H1 (cell line): ENCODE measurements around the gene CCDC159. TPM values are rescaled to one million over a fixed set of nuclear protein-coding genes. Genes with fewer than 3 reads are reported as not detected.

Source experiments
- CTCF ChIA-PET: fragments of 300-600 bp; sonication (Branson Sonifier 250); formaldehyde crosslinking; loops from one replicate; lab custom pipeline; 2021; ENCODE audit not compliant: partially characterized antibody; lab: Charles Lee
- POLR2A ChIA-PET: fragments of 300-600 bp; sonication (Branson Sonifier 250); formaldehyde crosslinking; loops from one replicate; lab custom pipeline; 2021; ENCODE audit warnings: inconsistent platforms; ENCODE audit not compliant: partially characterized antibody; lab: Charles Lee
- DNase-seq, 2 experiments: peaks; one replicate each; pipeline versions ENCODE4 v3.0.0 to v3.0.0-alpha.2; 2010 to 2022; ENCODE audit warnings: low spot score in 2 of 2, low read depth in 1 of 2, mixed read lengths in 1 of 2
- FAIRE-seq: peaks from 2 replicates; lab custom pipeline; 2011; peaks lifted over from hg19 to GRCh38; lab: Jason Lieb, UNC
- H2AFZ ChIP-seq: 2 replicates; pipeline ENCODE4 v1.8.1; 2012; ENCODE audit warnings: low read length, inconsistent platforms
- H2AK5ac ChIP-seq: 2 replicates; pipeline ENCODE4 v1.6.1; 2013; ENCODE audit warnings: low read depth, low read length
- H2BK120ac ChIP-seq: replicated peaks from 2 replicates; pipeline ENCODE3; 2013; ENCODE audit warnings: low read depth, low read length, inconsistent platforms
- H2BK12ac ChIP-seq: 2 replicates; pipeline ENCODE4 v1.6.1; 2013; ENCODE audit warnings: low read depth, low read length
- H2BK15ac ChIP-seq: 2 replicates; pipeline ENCODE4 v1.6.1; 2013; ENCODE audit warnings: low read length
- H2BK20ac ChIP-seq: 2 replicates; pipeline ENCODE4 v1.6.1; 2013; ENCODE audit warnings: low read length
- H2BK5ac ChIP-seq: 2 replicates; pipeline ENCODE4 v1.6.1; 2013; ENCODE audit warnings: low read depth, low read length
- H3K14ac ChIP-seq: 2 replicates; pipeline ENCODE4 v1.6.1; 2013; ENCODE audit warnings: inconsistent platforms; ENCODE audit not compliant: insufficient read length
- H3K18ac ChIP-seq: 2 replicates; pipeline ENCODE4 v1.6.1; 2013; ENCODE audit warnings: low read length; ENCODE audit errors: extremely low read depth
- H3K23ac ChIP-seq: 2 replicates; pipeline ENCODE4 v1.6.1; 2013; ENCODE audit warnings: inconsistent platforms; ENCODE audit not compliant: insufficient read length
- H3K23me2 ChIP-seq: 2 replicates; pipeline ENCODE4 v1.6.1; 2013; ENCODE audit warnings: low read depth, low read length
- H3K27ac ChIP-seq: 2 replicates; pipeline ENCODE4 v1.6.1; 2011; ENCODE audit warnings: low read depth, low read length, inconsistent platforms
- H3K27me3 ChIP-seq, 4 experiments: replicated peaks in 1 of 4; 1 replicate in 1 of 4; 2 replicates in 3 of 4; pipeline versions ENCODE4 v1.6.1 to v1.8.1; 2011 to 2013; ENCODE audit warnings: low read length in 3 of 4, mild to moderate bottlenecking in 3 of 4, inconsistent platforms in 2 of 4, mixed read lengths in 2 of 4, moderate library complexity in 1 of 4; ENCODE audit not compliant: control insufficient read depth in 3 of 4, insufficient read depth in 3 of 4; ENCODE audit errors: extremely low read depth in 1 of 4
- H3K36me3 ChIP-seq, 4 experiments: 2 replicates each; pipeline versions ENCODE4 v1.6.1 to v1.8.1; 2011 to 2013; ENCODE audit warnings: mild to moderate bottlenecking in 4 of 4, low read length in 3 of 4, moderate library complexity in 2 of 4, control low read depth in 1 of 4, inconsistent platforms in 1 of 4; ENCODE audit not compliant: insufficient read depth in 4 of 4, control insufficient read depth in 2 of 4
- H3K4ac ChIP-seq: replicated peaks from 2 replicates; pipeline ENCODE3; 2013; ENCODE audit warnings: low read length, low read depth, mixed read lengths, inconsistent platforms; ENCODE audit not compliant: insufficient read length
- H3K4me1 ChIP-seq, 4 experiments: replicated peaks in 1 of 4; 1 replicate in 1 of 4; 2 replicates in 3 of 4; pipeline versions ENCODE4 v1.6.1 to v1.8.1; 2011 to 2013; ENCODE audit warnings: low read length in 3 of 4, inconsistent platforms in 2 of 4, mixed read lengths in 1 of 4; ENCODE audit not compliant: insufficient read depth in 4 of 4, control insufficient read depth in 3 of 4
- H3K4me2 ChIP-seq, 2 experiments: 2 replicates each; pipeline versions ENCODE4 v1.6.1 to v1.8.1; 2011 to 2013; ENCODE audit warnings: low read depth in 2 of 2, low read length in 2 of 2, control low read depth in 1 of 2, inconsistent platforms in 1 of 2, mild to moderate bottlenecking in 1 of 2; ENCODE audit not compliant: insufficient read depth in 1 of 2
- H3K4me3 ChIP-seq, 4 experiments: fragments of 200-600, 300-600 bp in 1 of 4; sonication (generic), shearing (Covaris generic), sonication (Bioruptor Twin) in 1 of 4; 2 replicates each; pipeline versions ENCODE4 v1.5.1 to v1.8.1; 2011 to 2016; ENCODE audit warnings: low read length in 4 of 4, low read depth in 3 of 4, control low read depth in 2 of 4, inconsistent platforms in 2 of 4, mild to moderate bottlenecking in 2 of 4, mixed read lengths in 1 of 4, moderate library complexity in 1 of 4; ENCODE audit not compliant: insufficient read depth in 2 of 4; ENCODE audit errors: extremely low read depth in 1 of 4
- H3K56ac ChIP-seq: replicated peaks from 2 replicates; pipeline ENCODE3; 2013; ENCODE audit warnings: low read depth, mild to moderate bottlenecking, mixed read lengths, low read length, inconsistent platforms; ENCODE audit not compliant: insufficient read length
- H3K79me1 ChIP-seq: 2 replicates; pipeline ENCODE4 v1.6.1; 2013; ENCODE audit warnings: low read depth, low read length, control low read depth
- H3K79me2 ChIP-seq, 2 experiments: 2 replicates each; pipeline versions ENCODE4 v1.6.1 to v1.8.1; 2012 to 2013; ENCODE audit warnings: low read length in 2 of 2, mild to moderate bottlenecking in 2 of 2, inconsistent platforms in 1 of 2; ENCODE audit not compliant: insufficient read depth in 2 of 2, control insufficient read depth in 1 of 2
- H3K9ac ChIP-seq, 4 experiments: replicated peaks in 1 of 4; 1 replicate in 1 of 4; 2 replicates in 3 of 4; pipeline versions ENCODE4 v1.6.1 to v1.8.1; 2011 to 2013; ENCODE audit warnings: low read depth in 3 of 4, low read length in 3 of 4, control low read depth in 2 of 4, mild to moderate bottlenecking in 2 of 4, moderate library complexity in 2 of 4, inconsistent platforms in 1 of 4; ENCODE audit errors: extremely low read depth in 1 of 4
- H3K9me3 ChIP-seq, 2 experiments: 2 replicates each; pipeline versions ENCODE4 v1.6.1 to v1.8.1; 2012 to 2013; ENCODE audit warnings: mild to moderate bottlenecking in 2 of 2, moderate library complexity in 2 of 2, control low read depth in 1 of 2, inconsistent platforms in 1 of 2, low read depth in 1 of 2, low read length in 1 of 2, mixed read lengths in 1 of 2; ENCODE audit not compliant: insufficient read depth in 2 of 2
- H4K20me1 ChIP-seq, 2 experiments: replicated peaks in 1 of 2; 2 replicates each; pipeline versions ENCODE3 to v1.8.1; 2011 to 2013; ENCODE audit warnings: inconsistent platforms in 2 of 2, low read length in 2 of 2, mild to moderate bottlenecking in 1 of 2; ENCODE audit not compliant: insufficient read depth in 2 of 2, control insufficient read depth in 1 of 2
- H4K5ac ChIP-seq: 2 replicates; pipeline ENCODE4 v1.6.1; 2013; ENCODE audit warnings: low read length, low read depth, mixed read lengths, inconsistent platforms; ENCODE audit not compliant: insufficient read length
- H4K8ac ChIP-seq: 2 replicates; pipeline ENCODE4 v1.8.0; 2013; ENCODE audit warnings: mild to moderate bottlenecking, moderate library complexity, low read length, inconsistent platforms; ENCODE audit not compliant: insufficient read depth; ENCODE audit errors: extremely low read depth
- H4K91ac ChIP-seq: replicated peaks from 2 replicates; pipeline ENCODE3; 2013; ENCODE audit warnings: low read length, mixed read lengths, inconsistent platforms; ENCODE audit not compliant: insufficient read length
- BACH1 ChIP-seq: IDR thresholded peaks from 2 replicates; pipeline ENCODE4 v1.6.1; 2012; ENCODE audit warnings: low read length, improper control_type of control experiment
- GABPA ChIP-seq: IDR thresholded peaks from 2 replicates; pipeline ENCODE4 v1.6.1; 2011; ENCODE audit warnings: mild to moderate bottlenecking, low read length, moderate library complexity, borderline replicate concordance; ENCODE audit not compliant: insufficient read depth
- KDM4A ChIP-seq: IDR thresholded peaks from one replicate; pipeline ENCODE4 v1.7.1; 2012; ENCODE audit warnings: low read depth, mild to moderate bottlenecking, moderate library complexity, low read length, inconsistent platforms; ENCODE audit not compliant: severe bottlenecking
- SAP30 ChIP-seq: fragments of 300-600 bp; sonication (generic); IDR thresholded peaks from 2 replicates; pipeline ENCODE4 v1.7.1; 2012; ENCODE audit warnings: low read length, moderate library complexity, mild to moderate bottlenecking, inconsistent platforms; ENCODE audit not compliant: insufficient read depth, insufficient replicate concordance
- TEAD4 ChIP-seq: IDR thresholded peaks from 2 replicates; pipeline ENCODE4 v1.6.1; 2012; ENCODE audit warnings: low read depth, low read length, inconsistent platforms, mixed read lengths
- WGBS, 2 experiments: shearing (Covaris generic) in 1 of 2; methylation state at CpG; one replicate each; pipeline versions ENCODE4 v1.1.6 to v1.1.7; 2013 to 2015; ENCODE audit warnings: low lambda C conversion rate in 2 of 2, mixed read lengths in 2 of 2, inconsistent platforms in 1 of 2, low coverage in 1 of 2, missing lambda C conversion rate in 1 of 2; ENCODE audit not compliant: insufficient replicate concordance in 2 of 2, insufficient coverage in 1 of 2, insufficient read length in 1 of 2; ENCODE audit errors: extremely low coverage in 1 of 2, missing lambda C conversion rate in 1 of 2; 5-methylcytosine and 5-hydroxymethylcytosine counted together
- polyA plus RNA-seq, 7 experiments: library from polyadenylated mRNA; depleted of rRNA in 3 of 7; stranded (reverse) in 5 of 7; unstranded in 2 of 7; fragments of >200 nt in 5 of 7; fragments of 200-250 nt in 2 of 7; gene quantifications; 1 replicate in 5 of 7; 2 replicates in 1 of 7; 4 replicates in 1 of 7; pipeline versions ENCODE4 v1.2.1 to v1.2.3, GENCODE V29; 2011 to 2013; ENCODE audit warnings: missing spikeins in 2 of 7, mixed read lengths in 2 of 7
- total RNA-seq: library from RNA; stranded (reverse); fragmentation: NEBNext Ultra II Directional; extraction: Animal tissue kit (Norgen Biotek cat#: 25700); gene quantifications from 2 replicates; pipeline ENCODE4 v1.2.1, GENCODE V29; 2021
- TF ChIP-seq, protein P1 (sequence below): IDR thresholded peaks from 2 replicates; pipeline ENCODE4 v1.6.1; 2012; ENCODE audit warnings: inconsistent platforms

CCDC159 gene
- total and polyA plus RNA-seq, 2 of the 8 experiments (the other 6 are each of a cell fraction or from before 2014, with no cell fraction given) = 4.0 to 5.4 TPM

DNA sequence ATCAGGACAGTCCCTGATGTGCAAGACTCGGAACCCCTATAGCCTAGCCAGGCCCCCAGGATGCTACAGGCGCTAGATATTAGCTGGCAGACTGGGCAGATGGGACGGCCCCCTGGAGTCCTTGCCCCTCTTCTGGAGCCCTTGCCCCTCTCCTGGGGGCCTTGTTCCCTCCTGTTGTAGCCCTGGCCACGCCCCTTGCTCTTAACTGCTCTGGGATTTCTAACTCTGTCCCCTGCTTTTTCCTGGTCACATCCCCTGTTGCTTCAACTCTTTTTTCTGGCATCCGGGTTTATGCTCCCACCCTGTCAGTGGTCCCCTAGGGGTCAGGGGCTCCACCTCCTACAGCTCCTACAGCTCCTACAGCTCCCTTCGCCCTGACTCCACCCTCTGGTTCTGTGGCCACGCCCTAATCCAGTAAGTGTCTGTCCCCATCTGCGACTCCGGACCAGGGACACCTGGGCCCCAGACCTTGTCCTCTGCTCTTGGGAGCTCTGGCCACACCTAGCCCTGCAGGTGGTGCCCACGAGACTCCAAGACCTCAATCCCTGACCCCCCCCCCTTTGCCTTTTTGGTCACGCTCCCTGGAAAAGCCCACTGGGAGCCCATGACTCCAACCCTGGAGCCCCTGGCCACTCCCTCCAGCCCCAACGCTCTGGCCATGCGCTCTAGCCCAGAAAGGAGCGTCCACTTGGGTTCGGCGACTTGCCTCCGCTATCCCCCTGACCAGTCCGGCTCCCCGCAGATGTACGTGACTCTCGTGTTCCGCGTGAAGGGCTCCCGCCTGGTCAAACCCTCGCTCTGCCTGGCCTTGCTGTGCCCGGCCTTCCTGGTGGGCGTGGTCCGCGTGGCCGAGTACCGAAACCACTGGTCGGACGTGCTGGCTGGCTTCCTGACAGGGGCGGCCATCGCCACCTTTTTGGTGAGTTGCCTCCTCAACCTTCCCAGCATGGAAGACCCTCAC, 15.7 kb downstream of the CCDC159 start:
- H2AFZ ChIP-seq = 0 out of 2 replicates have a peak overlapping the region, but pooled peaks have one; percentile 43
- no peaks in the 10 kb centered on the region for H4K20me1 ChIP-seq
- H3K4ac ChIP-seq = no peak overlapping the region
- H3K27me3 ChIP-seq = peaks cover 0 to 4% (median 2%) of the 10 kb centered on the region in 4 experiments; a peak in 3 of 7 replicates
- H2BK12ac ChIP-seq = peak overlapping the region; percentile 84
- H3K27ac ChIP-seq = no peak overlapping the region
- no peak overlapping the region for H2BK5ac ChIP-seq
- no peak overlapping the region for H3K56ac ChIP-seq
- no peaks in the 10 kb centered on the region for H3K79me2 ChIP-seq
- no peaks in the 10 kb centered on the region for H3K79me1 ChIP-seq
- H2BK20ac ChIP-seq = 0 out of 2 replicates have a peak overlapping the region, but pooled peaks have one; percentile 10
- peak; percentile 7 for TF ChIP-seq KDM4A
- no peak for TF ChIP-seq BACH1
- TF ChIP-seq, protein P1, sequence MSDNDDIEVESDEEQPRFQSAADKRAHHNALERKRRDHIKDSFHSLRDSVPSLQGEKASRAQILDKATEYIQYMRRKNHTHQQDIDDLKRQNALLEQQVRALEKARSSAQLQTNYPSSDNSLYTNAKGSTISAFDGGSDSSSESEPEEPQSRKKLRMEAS = peak; percentile 11; the same call in 1 of the 2 replicates
- no peak for TF ChIP-seq TEAD4
- TF ChIP-seq GABPA = 0 out of 2 replicates have a peak, but pooled peaks have one; percentile 22
- peak; percentile 45 for TF ChIP-seq SAP30
- peak overlapping the region; percentile 92 to 96 for H3K4me2 ChIP-seq
- H3K18ac ChIP-seq = peak overlapping the region; percentile 60
- peaks cover 0 to 7% (median 5%) of the 10 kb centered on the region in 4 experiments for H3K4me1 ChIP-seq
- peak overlapping the region; percentile 54; the same call in 1 of the 2 replicates for H4K8ac ChIP-seq
- 41% methylated on average over 35 of the region's 35 CpGs; no CpG with 5 or more reads in 1 of the 2 experiments for WGBS, 2 experiments
- peak overlapping the region; percentile 61; the same call in 1 of the 2 replicates for H2BK15ac ChIP-seq
- DNase-seq (no peak), FAIRE-seq (no peak)
- H2AK5ac ChIP-seq = no peak overlapping the region
- no peaks in the 10 kb centered on the region for H3K9me3 ChIP-seq
- ChIA-PET POLR2A (interaction anchor here (0.5 to 3.1 kb wide), 14 partner anchors 10 to 273 kb away, joined by 3 to 34 read pairs (median 4); partner anchors contain the start of genes EPOR, LDLR, RGL3 and SWSAP1), CTCF (interaction anchor here (1.1 to 2.8 kb wide), 9 partner anchors 13 to 120 kb away, joined by 3 to 26 read pairs (median 4); partner anchors contain the start of genes CCDC159, ODAD3, PRKCSH and SWSAP1)
- H2BK120ac ChIP-seq = no peak overlapping the region
- H4K91ac ChIP-seq = no peak overlapping the region
- peak overlapping the region; percentile 46 to 62 (median 56) for H3K4me3 ChIP-seq
- peaks cover 10% of the 10 kb centered on the region; the same call in 1 of the 2 replicates for H3K23me2 ChIP-seq
- H3K36me3 ChIP-seq = no peaks in the 10 kb centered on the region
- no peak overlapping the region for H3K14ac ChIP-seq
- 0 out of 7 replicates have a peak overlapping the region, but pooled peaks of 1 of the 4 experiments have one; percentile 13 for H3K9ac ChIP-seq
- H3K23ac ChIP-seq = no peak overlapping the region
- H4K5ac ChIP-seq = no peak overlapping the region
